ENCODE results near the gene LRRC59. TPM values are rescaled to one million over a fixed set of nuclear protein-coding genes. Genes with fewer than 3 reads are reported as not detected.
A peak's percentile ranks its signal among the peaks of the same experiment; 100 is the strongest.

LRRC59 gene
- total and polyA plus RNA-seq, 3 experiments from 2014 or later, result 22.9 to 127 (median 122) TPM

DNA sequence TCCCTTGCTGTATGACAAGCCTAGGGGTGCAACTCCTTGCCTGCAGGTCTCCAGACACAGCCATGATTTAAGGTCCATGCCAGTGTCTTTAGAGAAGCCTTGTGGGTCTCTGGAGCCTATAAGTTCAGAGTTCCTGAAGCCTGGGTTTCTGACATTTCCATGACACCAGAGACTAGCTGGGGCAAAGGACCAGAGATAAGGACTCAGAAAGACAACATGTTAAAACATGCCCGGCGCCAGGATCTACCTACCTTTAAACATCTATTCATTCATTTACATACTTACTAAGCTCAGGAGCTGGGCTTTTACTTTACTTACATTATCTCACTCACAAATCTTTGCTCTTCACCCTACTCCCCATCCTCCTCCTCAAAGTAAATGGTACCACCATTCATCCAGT lies 25.8 kb downstream of the LRRC59 start:
- no peak for DNase-seq
- Histone ChIP-seq H3K9me3 (ENCODE audit: low read length) (no peaks in the 10 kb centered on the region), H3K4me3 (ENCODE audit: low read length) (peak overlapping the region; percentile 100), H3K4me1 (ENCODE audit: insufficient read depth, low read length) (peaks cover 24% of the 10 kb centered on the region), H3K27me3 (ENCODE audit: insufficient read depth, low read length, poor library complexity, severe bottlenecking) (no peaks in the 10 kb centered on the region), H3K27ac (ENCODE audit: low read depth, low read length) (no peak overlapping the region), H3K36me3 (ENCODE audit: insufficient read depth, low read length) (peaks cover 42% of the 10 kb centered on the region)
- no peaks in the 10 kb centered on the region for H3K27me3 Mint-ChIP-seq
- H3K4me1 Mint-ChIP-seq, result peaks cover 25 to 35% (median 26%) of the 10 kb centered on the region in 3 donors
- ChIA-PET POLR2A (interaction anchor here (1.3 kb wide), 1 partner anchor 9 kb away, joined by 5 read pairs; no protein-coding TSS in a partner anchor), CTCF (interaction anchor here (2.7 to 6.1 kb wide), 2 partner anchors 10 to 26 kb away, joined by 13 to 41 read pairs; partner anchors contain the start of gene LRRC59)
- peak overlapping the region; percentile 41 to 99 (median 98) for H3K4me3 Mint-ChIP-seq
- peak overlapping the region in 6 of 8 donors; percentile 31 to 85 (median 74) for H3K27ac Mint-ChIP-seq
- peaks cover 5 to 55% (median 14%) of the 10 kb centered on the region in 3 donors for H3K36me3 Mint-ChIP-seq
- no peaks in the 10 kb centered on the region for H3K9me3 Mint-ChIP-seq

- Mint-ChIP-seq H3K4me1 (peaks cover 25 to 35% (median 26%) of the 10 kb centered on the region in 3 donors), H3K9me3 (no peaks in the 10 kb centered on the region), H3K4me3 (peak overlapping the region in 3 of 7 donors; percentile 24 to 70 (median 62)), H3K27me3 (no peaks in the 10 kb centered on the region), H3K36me3 (peaks cover 5 to 66% (median 14%) of the 10 kb centered on the region in 3 donors), H3K27ac (peak overlapping the region in 1 of 8 donors; percentile 82)
- Histone ChIP-seq H3K4me3 (ENCODE audit: low read length) (no peak overlapping the region), H3K27me3 (ENCODE audit: insufficient read depth, low read length, poor library complexity, severe bottlenecking) (no peaks in the 10 kb centered on the region), H3K27ac (ENCODE audit: low read depth, low read length) (no peak overlapping the region), H3K9me3 (ENCODE audit: low read length) (no peaks in the 10 kb centered on the region), H3K4me1 (ENCODE audit: insufficient read depth, low read length) (peaks cover 24% of the 10 kb centered on the region), H3K36me3 (ENCODE audit: insufficient read depth, low read length) (peaks cover 50% of the 10 kb centered on the region)
- no peak for DNase-seq
- CTCF ChIA-PET, result interaction anchor here (1.4 to 6.1 kb wide), 3 partner anchors 8 to 27 kb away, joined by 3 to 41 read pairs (median 13); partner anchors contain the start of gene LRRC59
- POLR2A ChIA-PET, result no interaction called here
Measured at GRCh38 chr17:50370052-50370451, 27.3 kb downstream of the LRRC59 start.

DNA sequence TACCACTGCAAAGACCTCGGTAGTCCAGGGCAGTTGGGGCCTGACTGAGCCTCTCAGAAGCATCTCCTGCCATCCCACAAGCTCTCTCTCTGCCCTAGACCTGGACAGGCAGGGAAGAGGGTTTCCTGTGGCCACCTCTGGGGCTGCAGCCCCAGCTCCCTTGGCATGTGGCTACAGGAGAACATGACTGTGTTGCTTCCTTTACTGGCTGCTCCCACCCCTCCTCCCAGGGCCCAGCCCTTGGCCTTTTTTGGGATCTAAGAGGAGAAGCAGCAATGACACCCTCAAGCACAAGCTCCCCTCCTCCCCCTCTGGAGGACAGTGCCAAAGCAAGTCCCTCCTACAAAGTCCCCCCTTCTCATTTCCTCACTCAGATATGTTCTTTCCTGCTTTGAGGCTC lies 29.9 kb downstream of the LRRC59 start:
- no peak overlapping the region for H3K4me3 Mint-ChIP-seq

DNA sequence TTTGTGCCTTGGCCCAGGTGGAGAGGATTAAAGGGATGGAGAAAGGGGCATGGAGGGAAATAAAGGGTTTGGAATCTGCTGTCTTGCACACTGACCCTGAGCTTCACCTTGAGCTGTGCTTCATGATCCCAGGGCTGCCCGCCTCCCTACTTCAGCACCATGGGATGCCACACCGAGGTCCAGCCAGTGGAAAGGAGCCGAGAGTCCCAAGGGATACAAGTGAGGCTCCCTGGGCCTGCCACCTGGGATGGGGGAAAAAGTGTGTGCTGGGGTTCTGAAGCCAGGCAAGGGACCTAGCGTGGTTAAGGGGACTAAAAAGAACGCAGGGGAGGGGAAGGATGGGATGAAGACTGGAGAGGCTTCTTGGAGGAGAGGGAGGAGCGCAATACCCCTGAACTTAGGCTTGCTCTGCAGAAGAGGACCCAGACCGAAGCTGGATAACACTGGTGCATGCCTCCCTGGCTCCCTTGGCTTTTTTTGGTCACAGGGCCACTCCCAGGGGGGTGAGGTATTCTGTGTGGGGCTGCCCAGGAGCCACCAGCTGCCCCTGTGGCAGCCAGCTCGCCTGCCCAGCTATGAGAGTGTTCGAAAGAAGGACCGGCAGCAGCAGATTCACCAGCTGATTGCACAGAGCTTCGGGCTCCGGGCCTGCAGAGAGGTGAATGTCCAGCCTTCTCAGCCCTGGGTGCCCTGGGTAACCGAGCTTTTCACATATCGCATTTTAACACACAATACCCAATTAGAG lies 31.5 kb downstream of the LRRC59 start:
- Histone ChIP-seq H3K9me3 (ENCODE audit: low read length) (no peaks in the 10 kb centered on the region), H3K4me3 (ENCODE audit: low read length) (no peak overlapping the region), H3K27ac (ENCODE audit: low read depth, low read length) (no peak overlapping the region), H3K4me1 (ENCODE audit: insufficient read depth, low read length) (peaks cover 5% of the 10 kb centered on the region), H3K36me3 (ENCODE audit: insufficient read depth, low read length) (peaks cover 47% of the 10 kb centered on the region), H3K27me3 (ENCODE audit: insufficient read depth, low read length, poor library complexity, severe bottlenecking) (no peaks in the 10 kb centered on the region)
- Mint-ChIP-seq H3K4me3 (no peak overlapping the region), H3K4me1 (peaks cover 11 to 17% (median 15%) of the 10 kb centered on the region in 3 donors), H3K27ac (no peak overlapping the region), H3K36me3 (peaks cover 5 to 59% (median 9%) of the 10 kb centered on the region in 3 donors), H3K27me3 (no peaks in the 10 kb centered on the region), H3K9me3 (no peaks in the 10 kb centered on the region)
- POLR2A ChIA-PET, result interaction anchor here (1.0 kb wide), 1 partner anchor 20 kb away, joined by 4 read pairs; the partner anchor contains the start of gene XYLT2
- CTCF ChIA-PET, result interaction anchor here (0.6 to 1.2 kb wide), 3 partner anchors 25 to 215 kb away, joined by 3 to 6 read pairs (median 3); partner anchors contain the start of genes LRRC59 and PPP1R9B
- no peak for DNase-seq

More for the DNA sequence above, 29.9 kb downstream of the LRRC59 start:
- H3K27ac Mint-ChIP-seq, result no peak overlapping the region
- H3K4me1 ChIP-seq (ENCODE audit: insufficient read depth, low read length), result peaks cover 16% of the 10 kb centered on the region
- H3K4me1 Mint-ChIP-seq, result peaks cover 18 to 24% (median 22%) of the 10 kb centered on the region in 3 donors
- POLR2A ChIA-PET, result no interaction called here
- no peaks in the 10 kb centered on the region for H3K27me3 ChIP-seq (ENCODE audit: insufficient read depth, low read length, poor library complexity, severe bottlenecking)
- no peaks in the 10 kb centered on the region for H3K9me3 ChIP-seq (ENCODE audit: low read length)
- H3K36me3 Mint-ChIP-seq, result peaks cover 5 to 66% (median 14%) of the 10 kb centered on the region in 3 donors
- DNase-seq, result no peak
- H3K27ac ChIP-seq (ENCODE audit: low read depth, low read length), result no peak overlapping the region
- H3K4me3 ChIP-seq (ENCODE audit: low read length), result no peak overlapping the region
- H3K27me3 Mint-ChIP-seq, result no peaks in the 10 kb centered on the region
- H3K9me3 Mint-ChIP-seq, result no peaks in the 10 kb centered on the region
- CTCF ChIA-PET, result interaction anchor here (1.8 kb wide), 1 partner anchor 30 kb away, joined by 9 read pairs; the partner anchor contains the start of gene LRRC59
- peaks cover 50% of the 10 kb centered on the region for H3K36me3 ChIP-seq (ENCODE audit: insufficient read depth, low read length)

GRCh38 chr17:50365165-50365564 lies 32.2 kb downstream of the LRRC59 start:
- no peak overlapping the region for H3K27ac ChIP-seq (ENCODE audit: low read depth, low read length)
- Mint-ChIP-seq H3K27ac (no peak overlapping the region), H3K9me3 (no peaks in the 10 kb centered on the region), H3K36me3 (peaks cover 5 to 56% (median 9%) of the 10 kb centered on the region in 3 donors), H3K4me3 (no peak overlapping the region), H3K4me1 (peaks cover 9 to 15% (median 12%) of the 10 kb centered on the region in 3 donors), H3K27me3 (no peaks in the 10 kb centered on the region)
- H3K9me3 ChIP-seq (ENCODE audit: low read length), result no peaks in the 10 kb centered on the region
- CTCF ChIA-PET, result interaction anchor here (0.6 to 1.2 kb wide), 2 partner anchors 32 to 215 kb away, joined by 3 to 6 read pairs; partner anchors contain the start of genes LRRC59 and PPP1R9B
- no peak for DNase-seq
- no peak overlapping the region for H3K4me3 ChIP-seq (ENCODE audit: low read length)
- POLR2A ChIA-PET, result interaction anchor here (1.0 kb wide), 1 partner anchor 19 kb away, joined by 4 read pairs; the partner anchor contains the start of gene XYLT2
- H3K4me1 ChIP-seq (ENCODE audit: insufficient read depth, low read length), result peaks cover 5% of the 10 kb centered on the region
- peaks cover 42% of the 10 kb centered on the region for H3K36me3 ChIP-seq (ENCODE audit: insufficient read depth, low read length)
- no peaks in the 10 kb centered on the region for H3K27me3 ChIP-seq (ENCODE audit: insufficient read depth, low read length, poor library complexity, severe bottlenecking)

GRCh38 chr17:50364715-50365114 lies 32.6 kb downstream of the LRRC59 start:
- H3K36me3 ChIP-seq (ENCODE audit: insufficient read depth, low read length), result peaks cover 37% of the 10 kb centered on the region
- DNase-seq, result no peak
- POLR2A ChIA-PET, result interaction anchor here (1.0 kb wide), 1 partner anchor 19 kb away, joined by 4 read pairs; the partner anchor contains the start of gene XYLT2
- no peaks in the 10 kb centered on the region for H3K9me3 Mint-ChIP-seq
- H3K4me1 ChIP-seq (ENCODE audit: insufficient read depth, low read length), result peaks cover 5% of the 10 kb centered on the region
- no peaks in the 10 kb centered on the region for H3K27me3 ChIP-seq (ENCODE audit: insufficient read depth, low read length, poor library complexity, severe bottlenecking)
- no peak overlapping the region for H3K27ac ChIP-seq (ENCODE audit: low read depth, low read length)
- no peak overlapping the region for H3K4me3 Mint-ChIP-seq
- H3K4me1 Mint-ChIP-seq, result peaks cover 9 to 15% (median 12%) of the 10 kb centered on the region in 3 donors
- H3K27ac Mint-ChIP-seq, result peak overlapping the region in 1 of 8 donors; percentile 36
- CTCF ChIA-PET, result interaction anchor here (1.2 kb wide), 1 partner anchor 32 kb away, joined by 6 read pairs; the partner anchor contains the start of gene LRRC59
- H3K4me3 ChIP-seq (ENCODE audit: low read length), result no peak overlapping the region
- peaks cover 5 to 54% (median 8%) of the 10 kb centered on the region in 3 donors for H3K36me3 Mint-ChIP-seq
- no peaks in the 10 kb centered on the region for H3K27me3 Mint-ChIP-seq
- H3K9me3 ChIP-seq (ENCODE audit: low read length), result no peaks in the 10 kb centered on the region

GRCh38 chr17:50364061-50364458 lies 33.3 kb downstream of the LRRC59 start:
- Histone ChIP-seq H3K9me3 (ENCODE audit: low read length) (no peaks in the 10 kb centered on the region), H3K4me1 (ENCODE audit: insufficient read depth, low read length) (peaks cover 5% of the 10 kb centered on the region), H3K27me3 (ENCODE audit: insufficient read depth, low read length, poor library complexity, severe bottlenecking) (no peaks in the 10 kb centered on the region), H3K4me3 (ENCODE audit: low read length) (no peak overlapping the region), H3K27ac (ENCODE audit: low read depth, low read length) (no peak overlapping the region), H3K36me3 (ENCODE audit: insufficient read depth, low read length) (peaks cover 31% of the 10 kb centered on the region)
- Mint-ChIP-seq H3K27ac (peak overlapping the region in 1 of 8 donors; percentile 44), H3K36me3 (peaks cover 5 to 53% (median 7%) of the 10 kb centered on the region in 3 donors), H3K4me3 (no peak overlapping the region), H3K27me3 (no peaks in the 10 kb centered on the region), H3K9me3 (no peaks in the 10 kb centered on the region), H3K4me1 (peaks cover 9 to 15% (median 12%) of the 10 kb centered on the region in 3 donors)
- DNase-seq, result no peak
- ChIA-PET CTCF (interaction anchor here (3.8 kb wide), 1 partner anchor 33 kb away, joined by 57 read pairs; the partner anchor contains the start of gene LRRC59), POLR2A (no interaction called here)

All from CD8-positive, alpha-beta memory T cell (primary cell).